ENCODE results near the gene PGAP2.
"Not testable (repeated sequence)": the region's sequence is repeated elsewhere in the genome, so short reads cannot be mapped to it uniquely, and the experiment has no call there.

Gene PGAP2

GRCh38 chr11:3808861-3809623 is 682 bp downstream of the PGAP2 start:
- DNase-seq, result peak; percentile 25

- no peak for DNase-seq
Observed at GRCh38 chr11:3809624-3809928, 1.2 kb downstream of the PGAP2 start.

- no peak for DNase-seq
Observed at GRCh38 chr11:3810446-3810845, 2.1 kb downstream of the PGAP2 start.

- no peak for DNase-seq
Observed at GRCh38 chr11:3810951-3811350, 2.6 kb downstream of the PGAP2 start.

GRCh38 chr11:3814832-3815231 is 6.5 kb downstream of the PGAP2 start:
- not testable (repeated sequence) for DNase-seq

- DNase-seq, result no peak
Observed at GRCh38 chr11:3815845-3816244, 7.5 kb downstream of the PGAP2 start.

GRCh38 chr11:3816673-3817072 is 8.3 kb downstream of the PGAP2 start:
- no peak for DNase-seq

GRCh38 chr11:3817181-3817800 is 8.9 kb downstream of the PGAP2 start:
- DNase-seq, result no peak

- DNase-seq, result no peak
Observed at GRCh38 chr11:3820971-3821370, 12.6 kb downstream of the PGAP2 start.

- DNase-seq, result no peak
Observed at GRCh38 chr11:3822312-3822711, 14.0 kb downstream of the PGAP2 start.

GRCh38 chr11:3823303-3823702 is 14.9 kb downstream of the PGAP2 start:
- DNase-seq, result no peak

- DNase-seq, result no peak
Observed at GRCh38 chr11:3823762-3824506, 15.6 kb downstream of the PGAP2 start.

GRCh38 chr11:3824714-3825472 is 16.5 kb downstream of the PGAP2 start:
- DNase-seq, result peak; percentile 71

- no peak for DNase-seq
Observed at GRCh38 chr11:3825473-3826154, 17.3 kb downstream of the PGAP2 start.

- DNase-seq, result no peak
Observed at GRCh38 chr11:3826721-3827120, 18.4 kb downstream of the PGAP2 start.

GRCh38 chr11:3827434-3828186 is 19.2 kb downstream of the PGAP2 start:
- no peak for DNase-seq

- no peak for DNase-seq
Observed at GRCh38 chr11:3830088-3830487, 21.7 kb downstream of the PGAP2 start.

GRCh38 chr11:3830730-3831129 is 22.4 kb downstream of the PGAP2 start:
- no peak for DNase-seq

- no peak for DNase-seq
Observed at GRCh38 chr11:3831378-3832239, 23.2 kb downstream of the PGAP2 start.

GRCh38 chr11:3832816-3833215 is 24.5 kb downstream of the PGAP2 start:
- DNase-seq, result no peak

GRCh38 chr11:3833449-3833848 is 25.1 kb downstream of the PGAP2 start:
- no peak for DNase-seq

Measured in activated effector memory CD4-positive, alpha-beta T cell treated with Interleukin-2 at 50 U/mL for 16 hours (primary cell).